NCI-H69 (cell line): ENCODE measurements around the gene SPRN.
"Not testable (repeated sequence)": the region's sequence is repeated elsewhere in the genome, so short reads cannot be mapped to it uniquely, and the experiment has no call there.

Experiments
- DNase-seq: peaks from one replicate; lab custom pipeline; 2025; lab: John Stamatoyannopoulos, UW

The SPRN gene

GRCh38 chr10:133424601-133425000, at the start of gene SPRN:
Gene SPRN (minus strand): TSS chr10:133424625. CDS start chr10:133423681, 944 bp downstream.
- not testable (repeated sequence) for DNase-seq

- no peak for DNase-seq
Measured at GRCh38 chr10:133474027-133474426, 49.6 kb upstream of the SPRN start.

DNA sequence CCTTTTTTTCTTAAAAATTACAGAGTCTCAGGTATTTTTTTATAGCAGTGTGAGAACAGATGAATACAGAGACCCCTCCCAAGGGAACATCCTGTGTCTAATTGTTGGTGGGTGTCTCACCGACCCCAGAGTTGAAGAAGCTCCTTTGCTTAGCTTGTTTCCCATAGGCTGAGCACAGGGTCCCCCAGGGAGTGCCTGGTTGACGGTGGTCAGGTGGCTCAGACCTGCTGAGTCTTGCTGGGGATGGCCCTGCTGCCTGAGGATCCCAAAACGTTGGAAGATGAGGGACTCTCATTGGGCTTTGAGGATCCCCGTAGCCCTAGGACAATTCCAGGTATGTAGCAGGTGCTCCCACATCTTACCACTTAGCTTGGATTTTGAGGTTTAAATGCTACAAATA, 48.8 kb upstream of the SPRN start:
- DNase-seq = no peak

DNA sequence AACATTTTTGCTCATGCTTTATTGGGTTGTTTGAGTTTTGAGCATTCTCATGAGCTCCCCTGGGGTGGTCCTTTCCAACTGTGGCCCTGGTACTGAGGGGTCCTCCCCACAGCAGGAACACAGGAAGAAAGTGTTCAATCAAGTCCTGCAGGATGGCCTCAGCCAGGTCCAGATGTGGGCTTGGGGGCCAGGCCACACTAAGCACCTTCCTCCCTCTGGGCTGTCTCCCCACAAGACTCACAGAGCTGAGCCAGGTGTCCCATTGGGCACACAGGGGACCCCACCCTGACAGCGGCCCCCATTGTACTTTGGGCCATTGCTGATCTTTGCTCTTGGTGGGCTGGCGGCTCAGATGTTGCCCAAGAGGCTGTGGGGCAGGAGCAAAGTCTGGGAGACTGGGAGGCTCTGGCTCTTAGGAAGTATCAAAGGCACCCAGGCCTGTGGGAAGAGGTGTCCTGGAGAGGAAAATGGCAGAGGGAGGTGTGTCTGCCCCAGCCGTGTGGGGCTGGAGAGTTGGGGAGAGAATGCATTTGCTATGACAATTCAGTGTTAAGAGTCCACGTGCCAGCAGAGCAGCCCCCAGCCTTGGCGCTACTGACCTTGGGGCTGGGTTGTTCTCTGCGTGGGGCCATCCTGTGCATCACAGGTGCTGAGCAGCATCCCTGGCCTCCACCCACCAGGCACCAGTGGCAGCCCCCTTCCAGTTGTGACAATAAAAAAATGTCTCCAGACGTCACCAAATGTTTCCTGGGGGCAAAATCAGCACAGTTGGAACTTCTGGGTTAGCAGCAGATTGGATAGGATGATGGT, 47.1 kb upstream of the SPRN start:
- no peak for DNase-seq

GRCh38 chr10:133469205-133469604, 44.8 kb upstream of the SPRN start:
- DNase-seq = not testable (repeated sequence)

GRCh38 chr10:133467286-133467911, 43.0 kb upstream of the SPRN start:
- no peak for DNase-seq

- DNase-seq = no peak
Measured at GRCh38 chr10:133466683-133467275, 42.4 kb upstream of the SPRN start.

GRCh38 chr10:133465950-133466474, 41.6 kb upstream of the SPRN start:
- no peak for DNase-seq

- DNase-seq = no peak
Measured at GRCh38 chr10:133465191-133465949, 40.9 kb upstream of the SPRN start.

DNA sequence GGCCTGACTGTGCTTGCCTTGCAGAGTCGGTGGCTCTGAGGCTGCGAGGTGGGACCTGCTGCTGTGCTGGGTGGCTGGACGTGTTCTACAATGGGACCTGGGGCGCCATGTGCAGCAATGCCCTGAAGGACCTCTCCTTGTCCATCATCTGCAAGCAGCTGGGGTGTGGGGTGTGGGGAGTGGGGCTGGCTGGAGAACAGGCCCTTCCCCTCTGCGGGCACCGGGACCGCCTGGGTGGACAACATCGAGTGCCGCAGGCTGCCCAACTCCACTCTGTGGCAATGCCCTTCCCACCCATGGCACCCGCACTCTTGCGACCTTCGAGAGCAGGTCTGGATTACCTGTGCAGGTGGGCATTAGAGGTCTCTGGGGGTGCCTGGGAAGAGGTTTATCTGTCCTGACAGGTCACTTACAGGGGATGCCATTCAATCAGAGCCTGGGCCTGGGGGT, 40.2 kb upstream of the SPRN start:
- DNase-seq = no peak

- no peak for DNase-seq
Measured at GRCh38 chr10:133462512-133463305, 38.3 kb upstream of the SPRN start.

GRCh38 chr10:133461841-133462240, 37.4 kb upstream of the SPRN start:
- DNase-seq = no peak

DNA sequence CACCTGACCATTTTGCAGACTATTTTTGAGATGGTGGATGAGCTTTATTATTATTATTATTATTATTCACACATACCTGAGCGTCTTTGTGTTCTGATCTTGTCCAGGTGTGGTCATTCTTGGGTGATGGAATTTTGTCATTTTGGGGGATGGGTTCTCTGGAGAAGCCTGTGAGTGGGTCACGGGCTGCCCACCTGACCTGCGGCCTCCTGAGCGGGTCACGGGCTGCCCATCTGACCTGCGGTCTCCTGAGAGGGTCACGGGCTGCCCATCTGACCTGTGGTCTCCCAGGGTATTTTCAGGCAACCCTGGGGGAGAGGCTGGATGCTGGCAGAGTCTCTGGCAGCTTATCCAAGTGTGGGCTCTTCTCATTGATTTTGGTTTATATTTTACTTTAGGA, 36.6 kb upstream of the SPRN start:
- no peak for DNase-seq

- DNase-seq = no peak
Measured at GRCh38 chr10:133460208-133460769, 35.9 kb upstream of the SPRN start.

- DNase-seq = no peak
Measured at GRCh38 chr10:133459454-133460207, 35.2 kb upstream of the SPRN start.

DNA sequence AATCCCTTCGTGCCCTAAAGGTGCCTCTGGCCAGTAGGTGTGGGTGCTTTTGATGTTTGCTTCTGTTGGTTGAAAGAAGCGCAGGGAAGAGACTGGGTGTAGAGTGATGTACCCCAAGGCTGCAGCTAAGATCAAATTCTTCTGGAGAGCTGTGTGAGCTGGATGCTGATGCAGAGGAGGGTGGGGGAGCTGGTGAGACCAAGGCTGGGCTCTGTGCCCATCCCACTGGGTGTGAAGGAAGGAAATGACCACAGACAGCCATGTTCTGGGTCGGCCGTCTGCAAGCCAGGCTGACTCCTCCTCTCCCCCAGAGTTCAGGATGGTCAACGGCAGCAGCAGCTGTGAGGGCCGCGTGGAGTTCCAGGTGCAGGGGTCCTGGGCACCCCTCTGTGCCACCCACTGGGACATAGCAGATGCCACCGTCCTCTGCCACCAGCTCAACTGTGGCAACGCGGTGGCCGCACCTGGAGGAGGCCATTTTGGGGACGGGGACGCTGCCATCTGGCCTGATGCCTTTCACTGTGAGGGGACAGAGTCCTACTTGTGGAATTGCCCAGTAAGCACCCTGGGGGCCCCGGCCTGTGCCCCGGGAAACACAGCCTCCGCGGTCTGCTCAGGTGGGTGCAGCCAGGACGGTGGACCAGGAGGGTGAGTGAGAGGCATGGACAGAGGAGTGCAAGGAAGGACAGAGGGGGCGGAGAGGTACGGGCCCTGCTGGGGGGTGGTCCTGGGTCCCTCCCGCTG, 34.5 kb upstream of the SPRN start:
- DNase-seq = no peak

DNA sequence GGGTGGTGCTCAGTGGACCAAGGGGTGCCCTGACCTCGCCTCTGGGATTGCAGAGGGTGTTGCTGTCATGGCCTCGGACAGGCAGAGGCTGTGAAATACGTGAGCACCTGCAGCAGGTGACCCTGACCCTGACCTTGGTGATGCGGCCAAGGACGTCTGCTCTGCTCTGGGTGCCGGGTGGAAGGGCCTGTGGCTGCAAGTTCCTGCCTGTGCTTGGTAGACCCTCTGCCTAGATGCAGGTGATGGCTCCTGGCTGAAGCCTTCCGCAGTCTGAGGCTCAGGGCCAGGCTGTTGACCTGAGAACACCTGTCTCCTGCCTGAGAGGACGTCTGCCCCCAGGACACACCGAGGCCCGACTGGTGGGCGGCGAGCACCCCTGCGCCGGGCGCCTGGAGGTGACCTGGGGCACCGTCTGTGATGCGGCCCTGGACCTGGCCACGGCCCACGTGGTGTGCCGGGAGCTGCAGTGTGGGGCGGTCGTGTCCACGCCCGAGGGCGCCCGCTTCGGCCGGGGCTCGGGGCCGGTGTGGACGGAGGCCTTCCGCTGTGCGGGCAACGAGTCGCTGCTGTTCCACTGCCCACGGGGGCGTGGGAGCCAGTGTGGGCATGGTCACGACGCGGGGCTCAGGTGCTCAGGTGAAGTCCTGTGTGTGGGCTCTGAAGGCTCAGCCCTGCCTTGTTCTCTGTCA, 33.7 kb upstream of the SPRN start:
- no peak for DNase-seq

DNA sequence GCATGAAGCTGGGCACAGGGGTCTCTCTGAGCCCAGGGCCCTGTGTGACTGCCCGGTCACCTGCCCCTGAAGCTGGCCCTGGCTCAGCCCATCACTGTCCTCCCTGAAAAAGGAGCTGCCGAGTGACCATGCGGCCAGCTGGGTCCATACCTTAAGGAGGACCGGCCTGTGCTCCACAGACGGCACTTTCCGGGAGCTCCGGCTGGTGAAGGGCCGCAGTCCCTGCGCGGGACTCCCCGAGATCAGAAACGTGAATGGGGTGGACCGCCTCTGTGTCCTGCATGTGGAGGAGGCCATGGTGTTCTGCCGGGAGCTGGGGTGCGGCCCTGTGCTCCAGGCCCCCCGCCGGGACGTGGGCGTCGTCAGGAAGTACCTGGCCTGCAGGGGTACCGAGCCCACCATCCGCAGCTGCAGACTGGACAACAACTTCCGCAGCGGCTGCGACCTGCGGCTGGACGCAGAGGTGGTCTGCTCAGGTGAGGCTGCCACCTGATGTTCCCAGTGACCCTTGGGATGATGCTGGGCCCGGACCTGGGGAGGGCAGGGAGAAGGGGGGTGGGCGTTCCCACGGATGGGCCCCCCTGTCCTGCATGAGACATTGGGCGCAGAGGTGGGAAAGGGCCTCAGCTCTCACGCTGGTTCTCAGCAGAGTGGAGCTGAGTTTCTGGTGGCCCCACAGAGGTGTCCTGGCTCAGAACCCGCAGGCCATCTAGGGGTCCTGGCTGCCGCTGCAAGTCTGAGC, 32.8 kb upstream of the SPRN start:
- DNase-seq = no peak
